Hepatocyte (in vitro differentiated cells): ENCODE measurements around the gene RAPGEF6. TPM values are rescaled to one million over a fixed set of nuclear protein-coding genes. Genes with fewer than 3 reads are reported as not detected.

ENCODE experiments used
- DNase-seq: peaks from one replicate; pipeline ENCODE4 v3.0.0-alpha.2; 2016; ENCODE audit warnings: low spot score
- H2AFZ ChIP-seq: fragments of 200-600 bp; sonication (generic); 2 replicates; pipeline ENCODE4 v1.6.0; 2016; ENCODE audit warnings: antibody characterized with exemption, mild to moderate bottlenecking
- H3K27ac ChIP-seq: fragments of 200-600 bp; sonication (generic); 2 replicates; pipeline ENCODE4 v1.5.1; 2016; ENCODE audit warnings: mild to moderate bottlenecking
- H3K27me3 ChIP-seq: fragments of 200-600 bp; sonication (generic); 2 replicates; pipeline ENCODE4 v1.6.1; 2016
- H3K36me3 ChIP-seq: fragments of 200-600 bp; sonication (generic); replicated peaks from 2 replicates; pipeline ENCODE4 v1.5.1; 2016; ENCODE audit warnings: low read depth; ENCODE audit not compliant: insufficient read depth
- H3K4me1 ChIP-seq: fragments of 200-600 bp; sonication (generic); 2 replicates; pipeline ENCODE4 v1.5.1; 2016; ENCODE audit warnings: mild to moderate bottlenecking, moderate library complexity; ENCODE audit not compliant: insufficient read depth
- H3K4me2 ChIP-seq: fragments of 200-600 bp; sonication (generic); 2 replicates; pipeline ENCODE4 v1.6.0; 2016
- H3K4me3 ChIP-seq: fragments of 200-600 bp; sonication (generic); 2 replicates; pipeline ENCODE4 v1.5.1; 2016; ENCODE audit warnings: mild to moderate bottlenecking
- H3K79me2 ChIP-seq: fragments of 200-600 bp; sonication (generic); 2 replicates; pipeline ENCODE4 v1.6.0; 2017; ENCODE audit warnings: mild to moderate bottlenecking
- H3K9me2 ChIP-seq: fragments of 200-600 bp; sonication (generic); replicated peaks from 2 replicates; pipeline ENCODE4 v1.6.0; 2017; ENCODE audit warnings: mild to moderate bottlenecking; ENCODE audit not compliant: insufficient read depth
- H3K9me3 ChIP-seq: fragments of 200-600 bp; sonication (generic); 2 replicates; pipeline ENCODE4 v1.5.1; 2016; ENCODE audit warnings: low read depth, mild to moderate bottlenecking
- H4K20me1 ChIP-seq: fragments of 200-600 bp; sonication (generic); 2 replicates; pipeline ENCODE4 v1.6.0; 2016; ENCODE audit warnings: mild to moderate bottlenecking; ENCODE audit not compliant: insufficient read depth, poor library complexity, severe bottlenecking
- CTCF ChIP-seq: fragments of 200-600 bp; sonication (generic); IDR thresholded peaks from 2 replicates; pipeline ENCODE4 v1.5.1; 2016; ENCODE audit warnings: antibody characterized with exemption, mild to moderate bottlenecking; ENCODE audit not compliant: poor library complexity
- EZH2 ChIP-seq: fragments of 200-600 bp; sonication (generic); IDR thresholded peaks from 2 replicates; pipeline ENCODE4 v1.6.1; 2016; ENCODE audit warnings: antibody characterized with exemption, mild to moderate bottlenecking, borderline replicate concordance
- EZH2phosphoT487 ChIP-seq: fragments of 200-600 bp; sonication (generic); IDR thresholded peaks from one replicate; pipeline ENCODE4 v1.6.1; 2018; ENCODE audit warnings: antibody characterized with exemption, mild to moderate bottlenecking, low read depth, moderate library complexity; ENCODE audit not compliant: unreplicated experiment, severe bottlenecking
- WGBS: methylation state at CpG from one replicate; pipeline ENCODE4 v1.1.6; 2016; ENCODE audit warnings: low lambda C conversion rate; ENCODE audit errors: missing lambda C conversion rate; 5-methylcytosine and 5-hydroxymethylcytosine counted together
- polyA plus RNA-seq: library from polyadenylated mRNA; unstranded; fragments of >200 nt; fragmentation: Nextera tagmentation; extraction: Ambion mirVana; gene quantifications from 2 replicates; pipeline ENCODE4 v1.2.1, GENCODE V29; 2016
- total RNA-seq: library from RNA; depleted of rRNA; stranded (reverse); fragments of >200 nt; gene quantifications from 2 replicates; pipeline ENCODE4 v1.2.3, GENCODE V29; 2014

The RAPGEF6 gene
- total and polyA plus RNA-seq, 2 experiments from 2014 or later, result 4.7 to 13.3 TPM

- H3K27me3 ChIP-seq, result no peaks in the 10 kb centered on the region
- TF ChIP-seq CTCF (no peak), EZH2phosphoT487 (no peak), EZH2 (no peak)
- no peak overlapping the region for H3K4me3 ChIP-seq
- H4K20me1 ChIP-seq, result no peaks in the 10 kb centered on the region
- WGBS, result 100% methylated on average over 1 of the region's 1 CpG
- H3K36me3 ChIP-seq, result no peaks in the 10 kb centered on the region
- no peaks in the 10 kb centered on the region for H3K79me2 ChIP-seq
- no peak overlapping the region for H2AFZ ChIP-seq
- H3K9me2 ChIP-seq, result no peaks in the 10 kb centered on the region
- H3K4me1 ChIP-seq, result no peaks in the 10 kb centered on the region
- no peak overlapping the region for H3K4me2 ChIP-seq
- H3K9me3 ChIP-seq, result no peaks in the 10 kb centered on the region
- no peak for DNase-seq
- H3K27ac ChIP-seq, result no peak overlapping the region
Observed at GRCh38 chr5:131533836-131534235, 101.2 kb downstream of the RAPGEF6 start.

- Histone ChIP-seq H3K4me1 (no peaks in the 10 kb centered on the region), H3K9me3 (no peaks in the 10 kb centered on the region), H4K20me1 (no peaks in the 10 kb centered on the region), H3K4me3 (no peak overlapping the region), H2AFZ (no peak overlapping the region), H3K36me3 (no peaks in the 10 kb centered on the region), H3K9me2 (no peaks in the 10 kb centered on the region), H3K27ac (no peak overlapping the region), H3K27me3 (no peaks in the 10 kb centered on the region), H3K79me2 (no peaks in the 10 kb centered on the region), H3K4me2 (peak overlapping the region; percentile 33)
- TF ChIP-seq EZH2phosphoT487, result no peak
- no peak for TF ChIP-seq CTCF
- TF ChIP-seq EZH2, result no peak
- no peak for DNase-seq
- 56% methylated on average over 6 of the region's 6 CpGs for WGBS
Observed at GRCh38 chr5:131532031-131532640, 102.9 kb downstream of the RAPGEF6 start.

GRCh38 chr5:131530706-131531331, 104.2 kb downstream of the RAPGEF6 start:
- no peak overlapping the region for H2AFZ ChIP-seq
- no peak for DNase-seq
- no peaks in the 10 kb centered on the region for H3K27me3 ChIP-seq
- WGBS, result 52% methylated on average over 2 of the region's 2 CpGs
- H3K4me2 ChIP-seq, result no peak overlapping the region
- H3K4me1 ChIP-seq, result no peaks in the 10 kb centered on the region
- H3K9me2 ChIP-seq, result no peaks in the 10 kb centered on the region
- no peaks in the 10 kb centered on the region for H3K79me2 ChIP-seq
- no peak for TF ChIP-seq EZH2
- TF ChIP-seq EZH2phosphoT487, result no peak
- TF ChIP-seq CTCF, result no peak
- H3K9me3 ChIP-seq, result no peaks in the 10 kb centered on the region
- H3K27ac ChIP-seq, result no peak overlapping the region
- no peaks in the 10 kb centered on the region for H3K36me3 ChIP-seq
- no peak overlapping the region for H3K4me3 ChIP-seq
- H4K20me1 ChIP-seq, result no peaks in the 10 kb centered on the region
